SK-N-SH (cell line): ENCODE results near the gene CHPF2. TPM values are rescaled to one million over a fixed set of nuclear protein-coding genes. Genes with fewer than 3 reads are reported as not detected.

ENCODE experiments used
- CTCF ChIA-PET: fragments of 300-600, 350-600 bp; formaldehyde crosslinking; extraction: SDS; loops from one replicate; lab custom pipeline; 2021; lab: Yijun Ruan, JAX
- POLR2A ChIA-PET: fragments of 350-600 bp; sonication (Branson Sonifier 250); formaldehyde crosslinking; extraction: SDS; loops from one replicate; lab custom pipeline; 2020; ENCODE audit warnings: antibody characterized with exemption, inconsistent platforms; lab: Yijun Ruan, JAX
- DNase-seq: peaks from one replicate; pipeline ENCODE4 v3.0.0; 2012
- H2AFZ ChIP-seq: fragments of 200-600 bp; sonication (generic); 2 replicates; pipeline ENCODE4 v1.8.1; 2016; ENCODE audit warnings: antibody characterized with exemption, mild to moderate bottlenecking, low read depth
- H3F3A ChIP-seq: fragments of 200-600 bp; sonication (generic); replicated peaks from 2 replicates; pipeline ENCODE3; 2016; ENCODE audit warnings: antibody characterized with exemption, mild to moderate bottlenecking; ENCODE audit not compliant: insufficient read depth
- H3K27ac ChIP-seq, 2 experiments: fragments of 200-500 bp in 1 of 2; fragments of 200-600 bp in 1 of 2; sonication (Bioruptor generic) in 1 of 2; sonication (generic), shearing (Covaris generic) in 1 of 2; 2 replicates each; pipeline versions ENCODE4 v1.5.1 to v1.6.1; 2014 to 2016; ENCODE audit warnings: low read depth in 2 of 2, inconsistent platforms in 1 of 2, low read length in 1 of 2, mild to moderate bottlenecking in 1 of 2, mixed read lengths in 1 of 2
- H3K27me3 ChIP-seq: fragments of 200-600 bp; sonication (generic), shearing (Covaris generic); 2 replicates; pipeline ENCODE4 v1.6.1; 2016; ENCODE audit warnings: mixed run types; ENCODE audit not compliant: insufficient read depth
- H3K36me3 ChIP-seq, 2 experiments: fragments of 200-500 bp in 1 of 2; fragments of 200-600 bp in 1 of 2; sonication (Bioruptor generic) in 1 of 2; sonication (generic) in 1 of 2; replicated peaks in 1 of 2; 2 replicates each; pipeline versions ENCODE3 to v1.5.1; 2014 to 2016; ENCODE audit warnings: low read length in 1 of 2, mild to moderate bottlenecking in 1 of 2; ENCODE audit not compliant: insufficient read depth in 2 of 2, control insufficient read depth in 1 of 2
- H3K4me1 ChIP-seq, 2 experiments: fragments of 200-500 bp in 1 of 2; fragments of 200-600 bp in 1 of 2; sonication (Bioruptor generic) in 1 of 2; sonication (generic), shearing (Covaris generic) in 1 of 2; 2 replicates each; pipeline versions ENCODE4 v1.5.1 to v1.6.1; 2014 to 2016; ENCODE audit warnings: low read depth in 1 of 2, low read length in 1 of 2, mixed run types in 1 of 2; ENCODE audit not compliant: insufficient read depth in 2 of 2, control insufficient read depth in 1 of 2
- H3K4me2 ChIP-seq: fragments of 200-600 bp; sonication (generic), shearing (Covaris generic); 2 replicates; pipeline ENCODE4 v1.6.1; 2017; ENCODE audit warnings: mixed run types
- H3K4me3 ChIP-seq, 2 experiments: fragments of 200-500 bp in 1 of 2; fragments of 200-600 bp in 1 of 2; sonication (Bioruptor generic) in 1 of 2; sonication (generic), shearing (Covaris generic) in 1 of 2; 2 replicates each; pipeline versions ENCODE4 v1.5.1 to v1.8.1; 2014 to 2016; ENCODE audit warnings: low read depth in 2 of 2, inconsistent platforms in 1 of 2, low read length in 1 of 2, mild to moderate bottlenecking in 1 of 2, mixed read lengths in 1 of 2, moderate library complexity in 1 of 2
- H3K79me2 ChIP-seq: fragments of 200-600 bp; sonication (generic); 2 replicates; pipeline ENCODE4 v1.8.1; 2017; ENCODE audit warnings: mild to moderate bottlenecking; ENCODE audit not compliant: insufficient read depth
- H3K9ac ChIP-seq: fragments of 200-600 bp; sonication (generic); 2 replicates; pipeline ENCODE4 v1.6.1; 2017; ENCODE audit warnings: mixed run types
- H3K9me2 ChIP-seq: fragments of 200-600 bp; sonication (generic); 2 replicates; pipeline ENCODE4 v1.6.1; 2017; ENCODE audit warnings: mixed run types
- H3K9me3 ChIP-seq: fragments of 200-600 bp; sonication (generic); 2 replicates; pipeline ENCODE4 v1.6.1; 2017; ENCODE audit warnings: mixed run types, mild to moderate bottlenecking, moderate library complexity
- H4K20me1 ChIP-seq: fragments of 200-600 bp; sonication (generic); 2 replicates; pipeline ENCODE4 v1.6.1; 2017; ENCODE audit warnings: mild to moderate bottlenecking, mixed run types; ENCODE audit not compliant: insufficient read depth
- CHD2 ChIP-seq: fragments of 150-350 bp; IDR thresholded peaks from 2 replicates; pipeline ENCODE4 v1.6.1; 2018; ENCODE audit warnings: low read length; ENCODE audit not compliant: partially characterized antibody
- EZH2phosphoT487 ChIP-seq: fragments of 200-600 bp; sonication (generic); IDR thresholded peaks from 2 replicates; pipeline ENCODE4 v1.6.1; 2017; ENCODE audit warnings: low read depth, mixed run types, mild to moderate bottlenecking, antibody characterized with exemption, moderate library complexity, borderline replicate concordance
- FOXJ3 ChIP-seq: sonication (generic); formaldehyde crosslinking; IDR thresholded peaks from 2 replicates; pipeline ENCODE4 v1.5.1; 2020; ENCODE audit warnings: mild to moderate bottlenecking, missing genetic modification reagents
- FOXM1 ChIP-seq: IDR thresholded peaks from 2 replicates; pipeline ENCODE4 v1.4.0; 2012; ENCODE audit warnings: low read depth, mild to moderate bottlenecking
- MEF2A ChIP-seq: IDR thresholded peaks from 2 replicates; pipeline ENCODE4 v1.4.0; 2012; ENCODE audit warnings: low read depth, borderline replicate concordance
- RAD21 ChIP-seq: IDR thresholded peaks from 2 replicates; pipeline ENCODE4 v1.6.1; 2012; ENCODE audit warnings: mild to moderate bottlenecking, low read length
- RCOR1 ChIP-seq: fragments of 150-350 bp; IDR thresholded peaks from 2 replicates; pipeline ENCODE4 v1.6.1; 2017; ENCODE audit warnings: antibody characterized with exemption, low read length
- REST ChIP-seq: IDR thresholded peaks from 2 replicates; pipeline ENCODE4 v1.6.1; 2012; ENCODE audit warnings: mild to moderate bottlenecking, low read depth, low read length, moderate library complexity
- RXRA ChIP-seq: IDR thresholded peaks from 2 replicates; pipeline ENCODE4 v1.4.0; 2012; ENCODE audit warnings: low read depth, mild to moderate bottlenecking, borderline replicate concordance
- TAF1 ChIP-seq: IDR thresholded peaks from 2 replicates; pipeline ENCODE4 v1.6.1; 2012; ENCODE audit warnings: low read depth, mild to moderate bottlenecking, low read length, moderate library complexity, borderline replicate concordance
- USF1 ChIP-seq: IDR thresholded peaks from 2 replicates; pipeline ENCODE4 v1.4.0; 2012; ENCODE audit warnings: low read depth, borderline replicate concordance
- YY1 ChIP-seq: IDR thresholded peaks from 2 replicates; pipeline ENCODE4 v1.4.0; 2012; ENCODE audit warnings: low read depth, mild to moderate bottlenecking
- ZBTB33 ChIP-seq: IDR thresholded peaks from 2 replicates; pipeline ENCODE4 v1.4.0; 2012; ENCODE audit warnings: low read depth, borderline replicate concordance
- WGBS: methylation state at CpG from one replicate; pipeline ENCODE4 v1.1.6; 2017; ENCODE audit warnings: low lambda C conversion rate; 5-methylcytosine and 5-hydroxymethylcytosine counted together
- polyA plus RNA-seq, 3 experiments: library from polyadenylated mRNA; depleted of rRNA; stranded (reverse); fragments of >200 nt; gene quantifications; 2 replicates each; pipeline ENCODE4 v1.2.3, GENCODE V29; 2012

CHPF2 gene
- polyA plus RNA-seq, 1 of the 3 experiments (the other 2 are of a cell fraction), result 68.6 TPM

GRCh38 chr7:151238190-151238810, 6.0 kb downstream of the CHPF2 start:
- no peak overlapping the region for H3K27ac ChIP-seq
- peak; percentile 24 for DNase-seq
- peaks cover 52 to 83% of the 10 kb centered on the region in 2 experiments for H3K36me3 ChIP-seq
- H3K79me2 ChIP-seq, result peaks cover 68% of the 10 kb centered on the region
- peaks cover 32% of the 10 kb centered on the region for H3F3A ChIP-seq
- H3K4me2 ChIP-seq, result no peak overlapping the region
- no peaks in the 10 kb centered on the region for H3K9me3 ChIP-seq
- H3K9me2 ChIP-seq, result no peaks in the 10 kb centered on the region
- H3K4me3 ChIP-seq, result no peak overlapping the region
- H3K27me3 ChIP-seq, result no peaks in the 10 kb centered on the region
- H3K4me1 ChIP-seq, result peaks cover 6 to 9% of the 10 kb centered on the region in 2 experiments
- no peak overlapping the region for H3K9ac ChIP-seq
- WGBS, result 93% methylated on average over 10 of the region's 17 CpGs
- H2AFZ ChIP-seq, result no peak overlapping the region
- CTCF ChIA-PET, result interaction anchor here (1.6 to 7.7 kb wide), 3 partner anchors 7 to 114 kb away, joined by 4 to 122 read pairs (median 5); no protein-coding TSS in a partner anchor
- H4K20me1 ChIP-seq, result peaks cover 68% of the 10 kb centered on the region
- POLR2A ChIA-PET, result no interaction called here
- no peak for TF ChIP-seq FOXJ3
- no peak for TF ChIP-seq FOXM1
- no peak for TF ChIP-seq USF1
- TF ChIP-seq ZBTB33, result no peak
- no peak for TF ChIP-seq YY1
- TF ChIP-seq RXRA, result no peak
- no peak for TF ChIP-seq MEF2A
- TF ChIP-seq CHD2, result no peak
- TF ChIP-seq REST, result no peak
- no peak for TF ChIP-seq EZH2phosphoT487
- TF ChIP-seq TAF1, result no peak
- TF ChIP-seq RAD21, result no peak
- TF ChIP-seq RCOR1, result no peak
- TF ChIP-seq, all 33 proteins: peak for 0
